Activated CD4-positive, alpha-beta T cell treated with anti-CD3 and anti-CD28 coated beads, Interleukin-10, Interleukin-2, amounts not matched to agents 100 ng/mL and 50 ng/mL, durations not matched to agents 16 hours and 8 hours (primary cell): ENCODE data around the gene SMIM32.

ENCODE experiments used
- DNase-seq: peaks from one replicate; pipeline ENCODE4 v3.0.0-alpha.2; 2020

The SMIM32 gene

DNA sequence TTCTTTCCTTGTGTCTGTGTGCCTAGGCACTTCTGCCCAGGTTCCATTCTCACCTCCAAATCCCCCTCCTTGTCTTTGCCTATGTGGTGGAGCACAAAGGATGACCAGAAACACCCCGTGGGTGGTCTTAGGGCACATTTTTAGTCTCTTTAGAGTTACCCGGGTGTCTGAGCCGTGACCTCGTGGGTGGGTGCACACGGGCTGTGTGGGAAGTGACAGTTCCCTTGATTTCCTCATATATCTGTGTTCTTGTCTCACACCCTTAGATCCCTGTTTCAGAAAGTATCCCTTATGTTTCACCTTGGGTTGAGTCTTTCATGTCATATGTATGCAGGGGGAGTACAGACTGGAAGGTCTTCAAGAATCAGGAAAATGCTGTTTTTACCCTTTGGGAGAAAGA is 13.4 kb upstream of the SMIM32 start:
- DNase-seq: no peak

DNA sequence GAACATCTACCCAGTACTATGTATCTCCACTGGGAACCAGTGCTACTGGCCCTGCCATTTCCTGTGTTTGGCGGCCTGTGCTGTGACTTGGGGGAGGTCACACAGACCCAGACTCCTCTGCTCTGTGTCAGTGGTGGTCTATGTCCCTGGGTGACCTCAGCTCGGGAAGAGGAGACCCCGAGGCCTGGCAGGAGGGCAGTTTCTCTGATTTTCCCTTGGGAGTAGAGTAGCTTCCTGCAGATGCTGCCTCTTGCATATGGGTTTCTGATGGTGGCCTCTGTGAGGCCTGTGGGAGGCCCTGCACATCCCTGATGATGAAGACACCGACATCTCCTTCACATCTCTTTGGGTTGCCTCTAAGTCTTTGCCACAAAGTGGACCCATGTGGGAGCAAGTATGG is 13.0 kb upstream of the SMIM32 start:
- DNase-seq: no peak

DNA sequence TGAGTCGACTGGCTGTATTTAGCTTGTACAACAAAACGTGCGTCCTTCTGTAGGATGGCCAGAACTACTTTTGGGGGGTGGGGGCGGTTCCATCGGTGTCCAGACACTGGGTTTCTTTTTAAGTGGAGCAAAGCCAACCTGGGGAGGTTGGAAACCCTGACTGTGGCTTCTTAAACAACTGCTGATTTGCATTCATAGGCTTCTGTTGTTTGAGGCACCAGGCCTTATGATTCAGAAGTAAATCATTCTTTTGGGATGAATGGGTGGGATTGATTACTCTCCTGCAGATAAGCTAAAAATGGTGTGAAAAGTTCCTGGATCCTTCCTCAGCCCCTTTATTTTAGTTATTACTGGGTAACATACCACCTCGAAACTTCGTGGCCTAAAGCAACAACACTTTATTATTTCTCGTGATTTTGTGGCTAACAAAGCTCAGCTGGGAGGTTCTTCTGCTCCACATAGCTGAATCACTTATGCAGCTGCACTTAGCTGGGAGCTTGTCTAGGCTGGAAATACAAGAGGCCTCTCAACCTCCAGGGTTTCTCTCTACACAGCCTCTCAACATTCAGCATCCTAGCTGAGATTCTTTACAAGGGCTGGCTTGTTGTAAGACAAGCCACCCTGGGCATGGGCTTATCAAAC is 12.2 kb upstream of the SMIM32 start:
- DNase-seq: no peak

DNA sequence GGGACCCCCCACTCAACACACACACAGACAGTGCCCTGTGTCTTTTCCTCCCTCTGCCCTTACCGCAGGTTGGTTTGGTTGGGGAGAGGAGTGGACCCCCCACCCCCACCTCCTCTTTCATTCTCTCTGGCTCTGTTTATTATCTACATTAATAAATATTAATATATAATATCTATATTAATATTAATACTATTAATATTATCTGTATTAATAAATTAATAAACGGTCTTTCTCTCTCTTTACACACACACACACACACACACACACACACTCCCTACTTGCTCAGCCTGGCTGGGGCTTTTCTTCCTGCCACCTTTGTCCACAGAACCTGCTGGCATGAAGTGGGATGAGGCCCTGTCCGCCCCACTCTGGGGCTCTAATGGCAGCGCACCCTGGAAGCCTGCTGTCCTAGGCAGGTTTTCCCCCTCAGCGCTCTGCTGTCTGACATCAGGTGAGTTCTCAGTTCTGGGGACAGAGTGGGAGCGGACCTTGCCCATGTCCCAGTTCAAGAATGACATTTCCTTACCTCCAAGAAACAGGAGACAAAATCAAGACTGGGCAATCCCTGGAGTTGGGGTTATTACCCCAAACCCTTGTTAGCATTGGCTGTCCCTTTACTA is 10.5 kb upstream of the SMIM32 start:
- no peak for DNase-seq

DNA sequence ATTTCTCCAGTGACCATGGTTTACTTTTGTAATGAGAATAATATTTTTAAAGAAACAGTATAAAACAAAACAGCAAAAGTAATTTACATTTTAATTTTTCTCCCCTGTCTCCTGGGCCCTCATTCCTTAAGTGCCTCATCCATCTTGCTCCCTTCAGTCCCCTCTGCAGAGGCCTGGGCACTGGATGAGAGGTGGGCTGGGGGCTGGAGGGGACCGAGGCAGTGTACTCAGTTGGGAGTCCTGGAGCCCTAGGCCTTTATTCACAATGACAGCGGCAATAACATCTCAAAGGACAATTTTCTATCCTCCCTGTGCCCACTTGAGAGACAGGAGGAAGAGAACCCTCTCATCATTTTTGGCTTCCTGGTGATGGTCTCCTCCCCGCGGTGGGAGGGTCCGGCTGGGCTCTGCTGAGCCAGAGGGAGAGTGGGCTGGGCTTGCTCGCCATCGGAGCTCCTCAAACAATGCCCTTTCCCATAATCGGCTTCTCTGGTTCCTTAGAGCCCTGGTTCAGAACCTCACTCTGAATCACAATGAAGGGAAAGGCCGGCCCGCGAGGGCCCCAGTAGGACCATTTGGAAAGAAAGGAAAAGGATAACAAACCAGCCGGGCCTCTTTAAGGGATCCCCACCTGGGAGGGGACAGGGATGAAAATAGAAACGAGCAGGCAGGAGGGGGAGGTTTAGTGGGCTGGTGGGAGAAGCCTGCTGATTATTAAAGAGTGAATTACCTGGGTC is 9.7 kb upstream of the SMIM32 start:
- no peak for DNase-seq

DNA sequence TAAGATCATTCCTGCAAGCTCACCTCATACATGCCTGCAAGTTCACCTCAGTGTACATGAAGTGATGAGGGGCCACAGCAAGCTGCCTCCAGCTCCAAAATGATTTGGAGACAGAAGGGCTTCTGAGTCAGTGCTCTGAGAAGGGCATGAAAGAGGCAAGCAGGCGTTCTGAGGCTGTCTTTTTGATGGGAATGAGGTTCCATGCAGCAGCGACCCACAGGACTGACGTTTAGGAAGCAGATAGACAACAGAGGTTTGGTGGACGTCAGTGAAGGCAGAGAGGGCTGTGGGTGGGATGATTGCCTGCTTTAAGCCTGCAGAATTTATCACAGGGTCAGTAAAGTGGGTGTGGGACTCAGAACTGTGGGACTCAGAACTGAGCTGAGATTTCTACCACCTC is 8.9 kb upstream of the SMIM32 start:
- no peak for DNase-seq

DNA sequence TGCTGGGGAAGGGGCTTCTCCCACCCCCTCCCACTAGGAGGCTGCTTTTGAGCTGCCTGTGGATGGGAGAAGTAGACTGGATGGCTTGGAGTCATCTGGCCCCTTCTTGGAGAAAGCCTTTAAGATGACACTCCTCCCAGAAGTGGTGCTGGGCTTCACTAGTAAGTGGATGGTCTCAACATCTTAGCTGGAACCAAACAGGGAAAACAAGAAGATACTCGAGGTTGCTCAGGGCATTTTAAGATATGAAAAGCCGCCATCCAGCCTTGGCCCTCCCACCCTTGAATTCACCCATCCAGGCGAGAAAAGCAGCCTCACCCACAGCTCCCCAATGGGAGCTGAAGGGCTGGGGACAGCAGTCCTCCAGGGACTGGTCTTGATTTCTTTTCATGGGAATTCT is 7.8 kb upstream of the SMIM32 start:
- no peak for DNase-seq

DNA sequence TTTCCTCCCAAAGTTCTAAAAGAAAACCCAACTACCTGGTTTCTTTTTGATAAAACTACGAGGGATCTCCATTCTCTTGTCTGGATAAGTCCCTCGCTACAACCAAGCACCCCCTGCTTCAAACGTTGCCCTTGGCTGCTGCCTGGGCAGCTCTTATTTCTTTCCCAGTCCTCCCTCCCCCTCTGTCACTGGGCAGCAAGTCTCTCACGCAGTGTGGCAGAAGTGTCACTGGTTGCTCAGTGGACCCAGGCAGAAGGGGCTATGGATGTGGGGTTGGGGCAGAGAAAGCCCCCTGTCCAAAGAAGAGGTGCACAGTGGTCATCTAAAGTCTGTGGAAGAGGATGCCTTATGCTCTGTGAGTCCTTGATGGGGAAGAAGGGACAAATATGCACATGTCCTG is 7.2 kb upstream of the SMIM32 start:
- no peak for DNase-seq

DNA sequence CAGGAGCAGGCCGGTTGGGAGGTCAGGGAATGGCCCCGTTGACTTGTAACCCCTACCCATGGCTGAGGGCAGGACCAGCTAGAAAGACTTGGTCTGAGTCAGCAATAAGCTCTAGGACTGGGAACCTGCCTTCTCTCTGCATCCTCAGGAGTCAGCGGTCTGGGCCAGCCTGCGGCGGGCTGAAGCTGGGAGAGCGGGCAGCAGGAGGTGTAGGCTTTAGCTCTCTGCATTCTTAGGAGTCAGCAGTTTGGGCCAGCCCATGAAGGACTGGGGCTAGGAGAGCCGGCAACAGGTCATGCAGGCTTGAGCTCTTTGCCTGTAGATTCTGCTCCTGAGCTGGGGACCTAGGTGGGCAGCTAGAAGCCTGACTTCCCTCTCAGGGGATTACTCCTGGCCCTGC is 6.4 kb upstream of the SMIM32 start:
- no peak for DNase-seq

DNA sequence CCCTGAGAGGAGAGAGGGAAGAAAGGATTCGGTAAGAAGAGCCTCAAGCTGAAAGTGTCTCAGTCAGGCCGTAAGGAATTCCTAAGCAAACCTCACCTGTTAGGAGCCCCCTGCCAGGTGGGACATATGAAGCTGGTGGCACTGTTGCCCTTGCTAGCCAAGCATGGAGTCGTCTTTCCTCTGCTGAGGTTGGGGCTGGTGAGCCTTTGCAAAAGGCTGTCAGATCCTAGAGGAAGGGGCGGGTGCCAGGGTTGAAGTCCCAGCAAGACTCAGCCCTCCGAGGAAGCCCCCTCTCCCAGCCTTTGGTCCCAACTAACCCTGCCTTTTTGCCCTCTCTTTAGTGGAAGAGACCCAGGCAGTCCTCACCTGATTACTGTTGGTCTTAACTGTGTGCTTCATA is 5.5 kb upstream of the SMIM32 start:
- no peak for DNase-seq

DNA sequence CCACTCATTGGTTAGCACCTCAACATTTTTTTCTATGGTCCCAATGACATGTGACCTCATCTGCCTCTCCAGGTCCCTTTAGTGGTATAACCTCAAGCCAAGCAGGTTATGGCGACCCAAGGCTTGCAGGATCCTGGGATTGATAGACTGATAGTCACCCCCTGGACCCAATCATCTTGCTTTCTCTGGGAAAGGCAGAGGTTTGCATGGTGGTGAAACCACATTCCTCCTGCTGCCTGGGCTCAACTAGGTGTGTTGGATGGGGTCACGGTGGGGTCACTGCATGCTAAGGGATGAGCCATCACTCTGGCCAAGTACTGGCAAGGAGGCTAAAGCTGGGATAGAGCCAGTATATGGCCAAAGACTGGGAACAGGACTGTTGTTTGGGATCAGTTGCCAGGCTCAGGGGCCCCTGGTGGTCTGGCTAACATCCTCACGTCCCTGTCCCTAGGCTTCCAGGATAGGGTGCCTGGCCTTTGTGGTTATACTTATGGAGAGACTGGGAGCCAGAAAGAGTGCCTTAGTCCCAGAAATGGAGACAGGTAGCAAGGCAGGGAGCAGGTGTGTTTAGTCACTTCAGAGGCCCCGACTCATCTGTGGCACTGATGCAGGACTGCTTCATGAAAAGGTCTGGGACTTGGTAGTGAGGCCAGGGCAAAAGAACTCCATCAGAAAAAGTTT is 4.6 kb upstream of the SMIM32 start:
- no peak for DNase-seq

DNA sequence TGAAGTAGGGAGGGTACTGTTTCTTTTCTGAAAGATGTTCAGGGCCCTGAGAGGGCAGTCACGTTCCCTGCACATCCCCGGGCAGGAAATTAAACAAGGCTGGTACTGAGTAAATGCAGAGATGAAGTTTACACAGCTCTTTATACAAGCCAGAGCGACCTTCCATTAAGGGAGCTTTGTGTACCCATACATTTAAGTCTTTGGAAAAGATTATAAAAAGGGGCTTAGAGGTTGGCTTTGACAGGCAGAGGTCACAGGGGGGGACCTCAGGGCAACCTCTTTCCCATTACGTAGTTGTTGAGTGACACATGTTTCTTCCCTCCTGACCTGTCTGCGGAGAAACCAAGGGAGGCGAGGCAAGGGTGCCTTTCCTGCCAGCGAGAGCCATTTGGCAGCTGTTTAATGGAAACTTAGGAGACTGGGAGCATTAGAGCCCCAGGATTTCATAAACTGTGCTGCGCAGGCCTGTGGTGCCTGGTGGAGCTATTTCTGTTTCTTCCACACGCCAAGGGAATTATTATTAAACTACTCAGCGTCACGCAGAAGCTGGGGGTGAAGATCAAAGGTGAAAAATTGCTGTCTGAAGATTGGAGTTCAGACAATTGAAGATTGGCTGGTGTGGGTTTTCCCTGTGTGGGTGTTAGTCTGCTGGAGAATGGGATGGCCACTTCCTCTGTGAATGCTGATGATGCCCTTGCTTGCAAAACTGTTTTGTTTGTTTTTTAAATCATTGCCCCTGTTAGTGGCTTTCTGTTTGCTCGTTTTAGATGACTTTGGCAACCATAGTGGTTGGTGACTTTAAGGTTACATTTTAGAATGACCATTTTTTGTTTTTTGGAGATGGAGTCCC is 3.2 kb upstream of the SMIM32 start:
- no peak for DNase-seq

DNA sequence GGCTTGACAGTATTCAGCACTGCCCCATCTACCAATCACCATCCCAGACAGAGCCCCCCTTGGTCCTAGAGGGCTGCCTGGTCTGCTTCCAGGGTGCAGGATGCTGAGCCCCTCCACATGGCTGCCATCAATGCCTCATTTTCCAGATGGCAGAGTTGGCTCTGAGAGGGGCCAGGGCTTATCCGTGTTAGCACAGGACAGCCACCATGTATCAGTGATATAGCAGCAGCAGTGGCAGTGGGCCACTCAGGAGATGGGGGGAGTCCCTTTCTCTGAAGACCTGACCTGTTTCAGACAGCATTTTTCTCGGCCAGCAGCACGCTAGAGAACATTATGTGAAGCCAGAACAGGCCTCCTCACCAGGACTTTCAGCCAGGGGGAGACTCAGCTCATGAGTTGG is 1.6 kb upstream of the SMIM32 start:
- DNase-seq: no peak

DNA sequence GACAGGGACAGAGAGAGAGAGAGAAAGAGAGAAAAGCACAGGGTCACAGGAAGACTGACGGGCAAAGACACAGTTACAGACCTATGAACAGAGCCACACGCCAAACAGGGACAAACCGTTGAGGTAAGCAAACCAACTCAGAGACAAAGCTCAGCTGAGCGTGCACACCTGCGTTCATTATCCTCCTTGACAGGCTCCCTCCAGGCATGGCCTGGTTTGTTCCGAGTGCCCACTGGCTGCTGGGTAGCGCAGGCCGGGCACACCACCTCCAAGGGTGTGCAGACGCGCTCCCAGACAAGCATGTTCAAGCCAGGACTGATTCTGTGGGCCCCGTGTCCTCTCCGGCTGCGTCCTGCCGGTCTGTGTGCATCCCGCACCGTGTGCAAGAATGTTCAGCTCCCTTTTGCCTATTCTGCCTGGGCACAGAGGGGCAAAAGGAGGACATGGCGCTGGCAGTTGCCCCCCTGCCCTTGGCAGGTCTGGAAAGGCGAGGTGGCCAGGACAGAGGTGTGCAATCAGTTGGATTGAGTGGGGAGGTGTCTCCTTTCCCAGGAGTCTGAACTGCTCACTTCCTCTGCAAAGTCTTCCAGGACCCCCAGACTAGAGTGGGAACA is 467 bp upstream of the SMIM32 start:
- DNase-seq: no peak

DNA sequence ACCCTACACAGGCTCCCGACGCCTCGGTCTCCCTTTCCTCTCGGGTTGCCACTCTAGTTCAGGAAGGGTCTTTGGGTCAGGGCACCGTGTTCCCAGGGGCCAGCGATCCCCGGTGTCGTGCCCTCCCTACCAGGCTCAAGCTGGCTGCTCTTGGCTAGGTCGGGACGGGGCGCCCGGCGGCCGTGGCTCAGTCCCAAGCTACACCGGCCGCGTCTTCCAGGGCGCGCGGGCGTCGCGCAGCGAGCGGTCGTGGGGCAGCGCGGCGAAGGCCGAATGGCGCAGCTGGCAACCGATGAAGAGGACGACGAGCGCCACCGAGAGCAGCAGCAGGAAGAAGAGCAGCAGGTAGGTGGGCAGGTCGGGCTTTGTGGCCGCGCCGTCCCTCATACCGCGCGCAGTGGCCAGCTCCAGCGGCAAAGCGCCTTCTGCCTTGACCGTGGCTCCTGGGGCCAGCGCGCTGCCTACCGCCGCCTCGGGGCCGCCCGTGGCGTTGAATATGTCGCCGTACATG is 892 bp downstream of the SMIM32 start:
- no peak for DNase-seq

DNA sequence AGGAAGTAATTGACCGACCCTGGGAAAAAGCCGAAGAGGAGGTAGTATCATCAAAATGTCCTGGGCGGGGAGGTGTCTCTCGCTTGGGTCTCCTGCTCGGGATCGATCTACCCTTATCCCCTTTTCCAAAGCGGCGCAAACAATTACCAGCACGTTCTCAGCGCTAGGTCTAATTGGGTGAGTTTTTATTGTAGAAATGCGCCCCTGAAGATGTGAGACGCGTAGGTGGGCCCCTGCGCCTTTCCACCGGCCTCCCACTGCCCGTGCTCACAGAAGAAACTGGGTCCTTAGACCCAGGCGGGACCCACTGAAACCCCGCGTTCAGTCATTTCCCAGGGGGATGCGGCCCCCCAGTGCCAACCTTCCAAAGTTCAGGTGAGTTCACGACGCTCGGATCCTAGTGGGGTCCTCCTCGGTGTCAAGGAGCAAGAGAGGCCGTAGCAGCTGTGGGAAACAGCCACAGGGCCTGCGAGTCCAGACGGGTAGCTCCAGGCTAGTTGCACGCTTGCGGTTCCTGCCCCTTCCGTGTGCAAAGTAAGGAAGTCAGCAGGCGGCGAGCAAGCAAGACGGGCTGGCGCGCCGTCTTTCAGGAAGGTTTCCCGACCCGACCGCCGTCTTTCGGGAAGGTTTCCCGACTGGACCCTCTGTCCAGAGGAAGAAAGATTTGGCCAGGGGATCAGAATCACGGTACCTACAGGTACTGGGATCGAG is 1.5 kb downstream of the SMIM32 start:
- DNase-seq: no peak

DNA sequence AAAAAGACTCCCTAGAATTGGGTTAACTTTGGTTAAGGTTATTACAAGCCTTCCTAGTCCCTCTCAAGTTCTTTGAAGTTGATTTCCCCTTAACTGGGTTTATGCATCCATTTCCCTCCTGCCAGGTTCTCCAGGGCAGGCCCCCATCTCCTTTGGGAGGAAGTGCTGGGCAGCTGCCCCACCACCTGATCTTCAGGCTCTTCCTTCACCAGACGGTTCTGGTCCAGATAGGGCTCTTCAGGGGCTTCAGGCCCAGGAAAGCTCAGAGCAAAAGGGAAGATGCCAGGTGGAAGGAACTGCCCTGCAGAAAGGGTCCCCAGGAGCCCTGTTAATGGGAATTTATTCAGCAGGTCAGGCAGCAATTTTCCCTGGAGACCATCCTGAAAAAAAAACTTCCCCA is 2.1 kb downstream of the SMIM32 start:
- no peak for DNase-seq

DNA sequence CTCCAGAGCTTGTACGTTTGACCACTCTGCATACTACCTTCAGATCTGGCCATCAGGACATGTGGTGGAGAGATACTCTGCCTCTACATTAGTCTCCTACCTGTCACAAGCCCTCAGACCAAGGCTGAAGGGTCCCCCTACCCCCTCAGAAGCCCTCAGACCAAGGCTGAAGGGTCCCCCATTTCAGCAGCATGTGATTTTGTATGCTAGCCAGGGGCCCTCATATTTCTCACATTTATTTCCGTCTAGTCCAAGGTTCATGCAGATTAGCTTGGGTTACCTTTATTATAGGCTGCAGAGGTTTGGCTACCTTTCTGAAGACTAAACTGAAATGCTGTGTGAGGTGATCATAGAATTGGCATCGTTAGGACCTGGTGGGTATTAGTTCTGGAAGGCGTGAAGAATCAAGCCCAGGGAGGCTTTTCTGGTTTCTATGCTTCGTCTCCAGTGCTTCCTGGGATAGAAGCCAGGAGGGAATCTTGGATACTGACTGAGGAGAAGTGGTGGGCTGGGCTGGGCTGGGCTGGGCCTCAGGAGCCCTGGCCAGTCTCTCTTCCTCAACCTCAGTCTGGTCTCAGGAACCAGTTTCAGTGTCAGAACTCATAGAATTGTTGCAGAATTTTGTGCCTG is 2.8 kb downstream of the SMIM32 start:
- DNase-seq: no peak

DNA sequence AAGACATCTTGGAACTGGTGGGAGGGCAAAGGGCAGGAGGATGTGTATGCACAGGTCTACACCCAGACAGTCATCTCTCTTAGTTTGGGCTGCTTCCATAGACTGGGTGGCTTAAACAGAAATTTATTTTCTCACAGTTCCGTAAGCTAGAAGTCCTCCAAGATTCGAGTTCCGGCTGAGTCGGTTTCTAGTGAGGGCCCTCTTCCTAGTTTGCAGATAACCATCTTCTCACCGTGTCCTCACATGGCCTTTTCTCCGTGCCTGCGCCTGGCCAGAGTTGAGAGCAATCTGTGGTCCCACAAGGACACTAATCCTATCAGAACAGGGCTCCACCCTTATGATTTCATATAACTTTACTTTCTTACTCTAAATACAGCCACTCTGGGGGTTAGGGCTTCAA is 4.1 kb downstream of the SMIM32 start:
- no peak for DNase-seq

DNA sequence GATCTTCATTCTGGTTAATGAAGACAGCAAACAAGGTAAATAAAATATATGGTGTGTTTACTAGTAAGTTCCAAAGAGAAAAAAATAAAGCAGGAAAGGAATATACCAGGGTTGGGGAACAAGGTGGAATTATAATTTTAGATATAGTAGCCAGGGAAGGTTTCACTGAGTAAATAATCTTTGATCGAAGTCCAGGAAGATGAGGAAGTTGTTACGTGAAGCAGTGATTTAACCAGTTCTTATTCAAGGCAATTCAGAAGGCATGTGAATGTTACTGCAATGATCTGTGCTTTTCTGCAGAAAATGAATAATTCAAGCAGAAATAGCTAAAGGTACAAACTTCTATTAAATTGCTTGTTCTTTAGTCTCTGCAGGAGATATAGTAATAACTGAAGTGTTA is 6.2 kb downstream of the SMIM32 start:
- DNase-seq: no peak
